GM12872 (cell line): ENCODE results near the gene MAFB.

Experiments used
- TF ChIP-seq, protein P1 (sequence below): IDR thresholded peaks from 3 replicates; pipeline ENCODE4 v1.5.1; 2011; ENCODE audit warnings: low read depth, mild to moderate bottlenecking, low read length, moderate library complexity; ENCODE audit not compliant: insufficient read depth

Gene MAFB

DNA sequence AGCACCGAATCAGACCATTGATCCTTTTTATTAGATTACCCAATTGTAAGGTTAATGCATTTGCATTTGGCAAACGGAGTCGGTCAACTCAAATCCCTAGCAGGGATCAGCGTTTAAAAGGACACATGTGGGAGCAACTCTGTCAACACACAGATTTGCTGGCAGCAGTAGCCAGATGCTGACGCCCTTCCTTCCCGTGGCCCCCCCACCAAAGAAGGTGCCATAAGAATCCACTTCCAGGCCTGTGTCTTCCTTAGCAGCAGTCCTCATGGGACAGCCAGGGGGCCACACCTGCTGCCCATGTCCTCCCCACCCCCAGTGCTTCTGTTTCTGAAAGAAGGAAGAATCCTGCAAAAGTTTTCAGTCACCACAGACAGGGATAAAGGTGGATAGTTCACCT lies 24.5 kb upstream of the MAFB start:
- TF ChIP-seq, protein P1, sequence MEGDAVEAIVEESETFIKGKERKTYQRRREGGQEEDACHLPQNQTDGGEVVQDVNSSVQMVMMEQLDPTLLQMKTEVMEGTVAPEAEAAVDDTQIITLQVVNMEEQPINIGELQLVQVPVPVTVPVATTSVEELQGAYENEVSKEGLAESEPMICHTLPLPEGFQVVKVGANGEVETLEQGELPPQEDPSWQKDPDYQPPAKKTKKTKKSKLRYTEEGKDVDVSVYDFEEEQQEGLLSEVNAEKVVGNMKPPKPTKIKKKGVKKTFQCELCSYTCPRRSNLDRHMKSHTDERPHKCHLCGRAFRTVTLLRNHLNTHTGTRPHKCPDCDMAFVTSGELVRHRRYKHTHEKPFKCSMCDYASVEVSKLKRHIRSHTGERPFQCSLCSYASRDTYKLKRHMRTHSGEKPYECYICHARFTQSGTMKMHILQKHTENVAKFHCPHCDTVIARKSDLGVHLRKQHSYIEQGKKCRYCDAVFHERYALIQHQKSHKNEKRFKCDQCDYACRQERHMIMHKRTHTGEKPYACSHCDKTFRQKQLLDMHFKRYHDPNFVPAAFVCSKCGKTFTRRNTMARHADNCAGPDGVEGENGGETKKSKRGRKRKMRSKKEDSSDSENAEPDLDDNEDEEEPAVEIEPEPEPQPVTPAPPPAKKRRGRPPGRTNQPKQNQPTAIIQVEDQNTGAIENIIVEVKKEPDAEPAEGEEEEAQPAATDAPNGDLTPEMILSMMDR = no peak

DNA sequence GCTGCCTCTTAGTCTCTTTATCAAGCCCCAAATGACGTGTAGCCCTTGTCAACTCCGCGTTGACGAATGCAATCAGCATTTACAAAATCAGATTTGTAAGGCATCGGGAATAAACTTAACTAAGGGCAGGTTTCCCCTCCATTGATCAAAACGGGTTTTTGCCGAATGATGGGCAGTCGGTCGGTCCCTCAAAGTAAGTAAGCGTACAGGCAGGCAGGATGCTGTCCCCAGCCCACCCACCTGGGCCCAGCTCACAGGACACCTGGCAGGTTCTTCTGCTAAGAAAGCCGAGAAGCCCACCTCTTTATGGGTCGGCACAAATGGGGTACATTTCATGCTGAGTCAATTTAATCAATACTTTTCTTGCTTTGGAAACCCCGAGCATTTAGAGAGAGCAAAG lies 22.0 kb upstream of the MAFB start:
- TF ChIP-seq, protein P1 = no peak

DNA sequence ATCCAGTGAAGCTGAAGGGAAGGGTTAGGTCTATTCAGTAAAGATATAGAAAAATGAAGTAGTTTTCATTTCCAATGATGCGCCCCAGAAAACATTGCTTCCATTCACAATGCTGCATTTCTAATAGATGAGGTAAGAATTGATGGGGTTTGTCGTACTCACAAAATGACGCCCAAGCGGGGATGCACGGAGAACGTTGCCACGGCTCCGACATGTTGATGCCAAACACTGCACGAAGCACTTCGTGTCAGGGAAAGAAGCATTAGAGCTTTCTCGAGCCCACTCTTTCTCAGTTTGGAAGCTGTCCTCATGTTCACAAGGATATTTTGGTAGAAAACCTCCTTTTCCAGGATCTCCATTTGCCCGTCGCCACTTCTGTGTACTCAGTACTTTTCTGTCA lies 21.6 kb upstream of the MAFB start:
- TF ChIP-seq, protein P1 = no peak

DNA sequence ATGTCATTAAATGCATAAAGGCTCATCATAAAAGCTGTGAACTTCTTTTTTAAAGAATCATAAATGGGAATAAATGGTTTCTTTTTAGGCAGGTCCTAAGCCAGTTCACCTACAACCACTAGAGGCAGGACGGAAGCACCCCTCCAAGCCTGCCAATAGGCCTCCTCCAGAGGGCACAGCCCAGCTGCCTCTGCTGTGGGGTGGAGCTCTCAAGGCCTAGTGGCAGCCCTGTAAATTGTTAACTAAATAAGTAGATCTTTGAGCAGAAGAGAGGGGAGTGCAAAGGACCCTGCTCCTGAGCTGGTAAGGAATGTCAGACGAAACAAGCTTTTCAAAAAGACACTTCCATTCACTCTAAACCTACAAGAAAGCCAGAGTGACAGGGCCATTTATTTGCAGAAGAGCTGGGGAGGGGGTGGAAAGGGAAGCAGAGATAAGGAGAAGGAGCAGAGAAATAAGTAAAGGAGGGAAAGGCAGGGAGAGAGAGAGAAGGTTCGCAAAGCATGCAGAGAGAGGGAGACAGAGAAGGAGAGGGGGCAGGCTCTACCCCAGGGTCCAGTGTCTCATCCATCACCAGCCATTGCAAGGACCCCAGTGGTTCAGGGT lies 18.0 kb upstream of the MAFB start:
- TF ChIP-seq, protein P1 = peak; percentile 48

DNA sequence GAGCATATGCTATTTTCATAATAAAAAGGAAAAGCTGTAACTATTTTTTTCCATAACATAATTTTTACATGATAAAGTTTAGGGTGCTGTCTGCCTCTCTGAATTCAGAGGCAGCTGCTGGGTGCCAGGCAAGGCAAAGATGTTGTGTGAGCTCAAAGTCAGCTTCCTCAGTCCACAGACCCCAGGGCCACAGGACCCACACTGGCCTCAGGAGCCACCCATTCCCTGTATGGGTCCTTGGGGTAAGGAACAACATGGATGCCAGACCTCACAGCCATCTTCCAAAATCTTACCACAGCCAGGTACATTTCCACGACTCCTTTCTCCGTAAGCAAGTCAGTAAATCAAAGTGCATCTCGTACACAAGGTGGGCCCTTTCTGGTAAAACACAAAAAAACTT lies 16.4 kb upstream of the MAFB start:
- TF ChIP-seq, protein P1 = no peak

DNA sequence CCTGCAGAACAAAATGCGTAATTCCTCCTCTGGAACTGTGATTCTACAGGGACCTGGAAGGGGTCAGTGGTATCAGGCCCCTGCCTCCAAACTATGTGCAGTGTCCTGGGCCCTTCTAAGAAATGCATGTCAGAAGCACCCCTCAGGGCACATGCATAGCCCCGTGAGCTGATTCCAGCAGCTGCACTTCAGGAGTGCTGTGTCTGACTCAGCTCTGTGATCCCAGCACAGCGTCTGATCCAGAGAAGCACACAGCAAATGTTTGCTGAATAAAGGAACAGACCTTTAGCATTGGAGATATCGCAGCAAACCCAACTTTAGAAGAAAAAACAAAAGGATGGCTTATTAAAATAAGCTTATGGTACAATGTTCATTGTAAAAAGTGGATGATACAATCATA lies 15.8 kb upstream of the MAFB start:
- TF ChIP-seq, protein P1 = no peak

DNA sequence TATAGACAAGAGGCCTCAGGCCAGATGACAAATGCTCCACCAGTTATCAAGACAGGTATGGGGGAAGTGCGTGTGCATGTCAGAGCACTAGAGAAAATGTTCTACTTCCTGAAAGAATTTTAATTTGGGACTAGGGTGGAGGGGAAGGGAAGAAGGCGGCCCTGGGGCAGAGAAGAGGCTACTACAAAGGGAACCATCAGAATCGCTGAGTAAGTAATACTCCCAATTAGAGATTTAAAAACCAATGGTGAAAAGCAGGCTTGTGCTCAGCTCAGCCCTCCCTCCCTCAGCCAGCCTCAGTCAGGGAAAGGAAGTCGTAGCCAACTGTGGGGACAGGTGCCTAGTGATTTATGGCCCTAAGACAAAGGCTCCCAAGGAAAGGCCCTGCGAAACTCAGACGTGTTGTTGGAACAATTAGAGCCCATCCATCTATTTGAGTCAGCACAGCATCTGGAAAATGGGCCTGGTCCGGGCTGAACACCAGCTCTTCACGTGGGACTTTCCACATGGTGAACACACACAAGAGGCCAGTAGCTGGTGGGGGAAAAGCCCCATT lies 15.0 kb upstream of the MAFB start:
- TF ChIP-seq, protein P1 = no peak
